GM10847 (cell line): ENCODE measurements around the gene CXCR5.

ENCODE experiments used
- POLR2A ChIP-seq: IDR thresholded peaks from 2 replicates; pipeline ENCODE4 v1.6.1; 2011; ENCODE audit not compliant: insufficient read length; ENCODE audit errors: extremely low read depth

The CXCR5 gene

GRCh38 chr11:118939953-118940598 lies 56.4 kb downstream of the CXCR5 start:
- TF ChIP-seq POLR2A = no peak

- no peak for TF ChIP-seq POLR2A
Measured at GRCh38 chr11:118947091-118947490, 63.4 kb downstream of the CXCR5 start.
